22Rv1 (cell line): Measurements from ENCODE around the gene C2CD2.

ENCODE experiments used
- CTCF ChIP-seq: fragments of 450-650 bp; IDR thresholded peaks from 2 replicates; pipeline ENCODE4 v1.5.1; 2017; ENCODE audit warnings: mild to moderate bottlenecking
- ZFX ChIP-seq: fragments of 450-650 bp; IDR thresholded peaks from 2 replicates; pipeline ENCODE4 v1.6.1; 2017; ENCODE audit warnings: antibody characterized with exemption, borderline replicate concordance

DNA sequence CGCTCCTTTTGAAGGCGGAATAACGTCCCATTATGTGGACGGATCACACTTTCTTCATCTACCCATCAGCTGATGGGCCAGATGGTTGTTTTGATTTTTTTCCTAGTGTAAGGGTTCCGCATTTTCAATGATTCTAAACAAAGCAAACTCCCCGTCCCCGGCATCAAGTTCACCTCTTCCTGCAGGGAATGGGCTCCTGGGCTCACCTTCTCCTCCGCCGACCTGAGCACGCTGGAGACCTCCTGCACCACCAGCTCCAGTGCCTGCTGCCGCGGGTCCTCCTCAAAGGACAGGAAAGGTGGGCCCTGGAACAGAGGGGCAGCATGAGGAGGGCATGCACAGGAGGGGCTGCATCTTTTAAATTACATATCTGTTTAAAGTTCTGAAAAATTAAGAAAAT lies 11.9 kb downstream of the C2CD2 start:
- TF ChIP-seq CTCF (no peak), ZFX (no peak)
